CD4-positive, alpha-beta T cell treated with Interferon gamma for 1 hour (primary cell): Measurements from ENCODE around the gene ZNF488.

Experiments used
- DNase-seq: peaks from one replicate; pipeline ENCODE4 v3.0.0-alpha.2; 2020

The ZNF488 gene

GRCh38 chr10:47365431-47366180 is 18.5 kb downstream of the ZNF488 start:
- no peak for DNase-seq

GRCh38 chr10:47364911-47365310 is 19.2 kb downstream of the ZNF488 start:
- DNase-seq: no peak

- DNase-seq: no peak
These were observed 19.7 kb downstream of the ZNF488 start for GRCh38 chr10:47364366-47364765.

GRCh38 chr10:47363781-47364180 is 20.3 kb downstream of the ZNF488 start:
- no peak for DNase-seq

- no peak for DNase-seq
These were observed 21.9 kb downstream of the ZNF488 start for GRCh38 chr10:47362199-47362598.

- no peak for DNase-seq
These were observed 22.8 kb downstream of the ZNF488 start for GRCh38 chr10:47361293-47361692.

GRCh38 chr10:47360419-47361040 is 23.6 kb downstream of the ZNF488 start:
- DNase-seq: no peak

- no peak for DNase-seq
These were observed 24.3 kb downstream of the ZNF488 start for GRCh38 chr10:47359626-47360418.

- no peak for DNase-seq
These were observed 25.0 kb downstream of the ZNF488 start for GRCh38 chr10:47359101-47359500.

- no peak for DNase-seq
These were observed 25.6 kb downstream of the ZNF488 start for GRCh38 chr10:47358457-47358856.

- no peak for DNase-seq
These were observed 26.2 kb downstream of the ZNF488 start for GRCh38 chr10:47357911-47358310.

GRCh38 chr10:47357131-47357582 is 26.9 kb downstream of the ZNF488 start:
- no peak for DNase-seq

GRCh38 chr10:47356708-47357107 is 27.4 kb downstream of the ZNF488 start:
- DNase-seq: no peak

- DNase-seq: no peak
These were observed 29.2 kb downstream of the ZNF488 start for GRCh38 chr10:47354900-47355299.

- DNase-seq: no peak
These were observed 29.9 kb downstream of the ZNF488 start for GRCh38 chr10:47354165-47354564.

GRCh38 chr10:47353351-47353750 is 30.7 kb downstream of the ZNF488 start:
- no peak for DNase-seq

- no peak for DNase-seq
These were observed 31.9 kb downstream of the ZNF488 start for GRCh38 chr10:47351899-47352815.

- no peak for DNase-seq
These were observed 33.1 kb downstream of the ZNF488 start for GRCh38 chr10:47350671-47351640.

GRCh38 chr10:47349941-47350371 is 34.1 kb downstream of the ZNF488 start:
- no peak for DNase-seq

GRCh38 chr10:47349516-47349915 is 34.6 kb downstream of the ZNF488 start:
- DNase-seq: no peak
